ENCODE data around the gene PLEKHA7. TPM values are rescaled to one million over a fixed set of nuclear protein-coding genes. Genes with fewer than 3 reads are reported as not detected.
"Not testable (repeated sequence)": the region's sequence is repeated elsewhere in the genome, so short reads cannot be mapped to it uniquely, and the experiment has no call there.

The PLEKHA7 gene
- total RNA-seq, 1 experiment from 2014 or later = not detected

- no peak for DNase-seq
- Histone ChIP-seq H3K27me3 (peaks cover 22% of the 10 kb centered on the region), H3K27ac (no peak overlapping the region), H3K4me3 (no peak overlapping the region), H3K4me1 (peaks cover 3% of the 10 kb centered on the region; the same call in 1 of the 2 replicates), H3K36me3 (no peaks in the 10 kb centered on the region), H3K9me3 (replicated peaks) (no peaks in the 10 kb centered on the region)
These were observed 87.2 kb downstream of the PLEKHA7 start for GRCh38 chr11:16926883-16927626.

DNA sequence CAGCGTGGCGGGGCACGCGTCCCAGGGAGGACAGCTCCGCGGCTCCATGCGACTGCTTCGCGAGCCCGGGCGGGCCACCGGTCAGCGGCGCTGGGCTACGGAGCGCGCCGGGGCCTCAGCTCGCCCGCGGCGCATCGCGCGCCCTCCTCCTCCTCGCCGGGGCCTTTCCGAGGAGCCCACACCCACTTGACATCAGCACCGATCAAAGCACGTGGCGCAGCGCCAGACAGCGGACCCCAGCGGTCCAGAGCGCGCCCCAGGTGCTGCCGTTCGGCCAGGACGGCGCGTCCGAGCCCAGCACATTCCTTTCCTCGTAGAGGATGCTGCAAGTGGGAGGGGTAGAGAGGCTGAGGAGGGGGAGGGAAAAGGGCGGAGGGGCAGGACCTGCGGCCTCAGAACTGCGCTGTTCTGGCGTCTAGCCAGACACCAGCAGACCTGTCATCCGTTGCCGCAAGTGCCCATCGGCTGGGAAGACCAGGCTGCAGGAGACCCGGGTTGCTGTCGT is 88.6 kb downstream of the PLEKHA7 start:
- Histone ChIP-seq H3K4me1 (peaks cover 3% of the 10 kb centered on the region; the same call in 1 of the 2 replicates), H3K27ac (no peak overlapping the region), H3K4me3 (no peak overlapping the region; the same call in 1 of the 2 replicates), H3K36me3 (no peaks in the 10 kb centered on the region), H3K27me3 (peaks cover 22% of the 10 kb centered on the region), H3K9me3 (replicated peaks) (no peaks in the 10 kb centered on the region)
- DNase-seq = no peak

DNA sequence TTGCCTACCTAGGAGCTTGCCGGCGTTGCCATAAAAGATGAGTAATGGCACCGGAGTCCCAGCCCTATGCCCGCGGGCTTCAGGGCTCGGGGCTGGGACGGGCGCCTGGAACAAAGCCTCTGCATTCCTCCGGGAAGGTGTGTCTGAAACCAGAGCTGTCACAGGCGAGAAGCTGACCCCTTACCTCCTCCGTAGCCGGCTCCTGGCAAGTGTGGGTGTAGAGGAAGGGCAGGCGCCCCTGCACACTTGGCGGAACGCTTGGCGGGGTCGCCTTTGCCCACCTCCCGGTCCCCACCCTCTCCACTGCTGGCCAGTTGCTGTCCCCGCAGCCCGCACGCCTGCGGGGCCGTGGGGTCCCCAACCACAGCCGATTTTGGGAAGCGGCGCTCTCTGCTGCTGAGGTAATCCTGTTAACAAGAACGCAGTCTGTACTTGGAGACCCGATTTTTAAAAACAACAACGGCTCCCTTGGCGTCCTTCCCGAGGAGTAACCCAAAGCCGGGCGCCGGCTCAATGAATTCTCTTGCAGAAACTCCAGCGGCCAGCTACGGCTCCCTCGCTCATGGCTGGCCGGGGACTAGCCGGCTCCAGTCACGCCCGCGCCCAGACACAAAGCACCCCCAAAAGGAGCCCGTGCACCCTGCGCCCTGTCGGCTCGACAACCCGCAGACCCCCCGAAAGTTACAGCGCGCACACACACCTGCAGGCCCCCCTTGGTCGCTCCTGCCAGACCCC is 89.2 kb downstream of the PLEKHA7 start:
- no peaks in the 10 kb centered on the region for H3K36me3 ChIP-seq
- DNase-seq = peak; percentile 37 to 48
- peaks cover 28% of the 10 kb centered on the region for H3K27me3 ChIP-seq
- peak overlapping the region; percentile 37 for H3K4me3 ChIP-seq
- H3K9me3 ChIP-seq (replicated peaks) = no peaks in the 10 kb centered on the region
- no peak overlapping the region for H3K27ac ChIP-seq
- peaks cover 3% of the 10 kb centered on the region; the same call in 1 of the 2 replicates for H3K4me1 ChIP-seq

DNA sequence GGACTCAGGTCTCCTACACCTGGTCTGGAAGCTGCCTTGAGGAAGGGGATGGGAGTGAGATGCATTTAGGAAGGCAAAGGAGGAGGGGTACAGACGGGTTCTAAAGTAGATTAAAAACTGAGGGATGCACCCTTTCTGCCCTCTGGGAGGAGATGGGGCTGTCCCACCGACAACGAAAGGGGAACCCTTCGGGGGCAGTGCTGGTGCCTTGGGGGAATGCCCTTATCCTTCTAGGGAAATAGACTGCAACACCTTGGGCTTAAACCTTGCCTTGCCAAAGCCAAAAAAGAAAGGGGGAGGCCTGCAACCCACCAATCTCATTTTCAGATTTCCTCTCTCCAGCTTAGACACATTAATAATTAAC is 89.8 kb downstream of the PLEKHA7 start:
- Histone ChIP-seq H3K4me1 (peaks cover 3% of the 10 kb centered on the region; the same call in 1 of the 2 replicates), H3K9me3 (replicated peaks) (no peaks in the 10 kb centered on the region), H3K27me3 (peaks cover 28% of the 10 kb centered on the region), H3K27ac (no peak overlapping the region), H3K36me3 (no peaks in the 10 kb centered on the region), H3K4me3 (no peak overlapping the region)
- no peak for DNase-seq

DNA sequence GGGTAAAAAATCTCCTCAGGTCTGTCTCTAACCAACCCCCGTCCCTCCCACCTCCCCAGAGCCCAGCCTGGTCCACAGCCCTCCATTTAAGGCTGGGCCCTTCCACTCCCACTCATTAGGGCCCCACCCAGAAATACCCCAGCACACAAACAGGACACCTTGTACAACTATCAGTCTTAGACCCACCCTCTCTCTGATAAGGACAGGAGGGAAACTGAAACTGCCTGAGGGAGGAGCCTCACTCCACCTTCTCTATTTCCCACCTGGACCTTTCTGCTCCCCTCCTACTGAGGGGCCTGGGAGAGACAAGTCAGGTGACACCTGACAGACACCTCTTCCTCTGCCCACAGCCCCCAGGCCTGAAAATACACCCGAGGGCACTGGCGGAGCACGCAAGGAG is 90.2 kb downstream of the PLEKHA7 start:
- H3K4me1 ChIP-seq = peaks cover 3% of the 10 kb centered on the region; the same call in 1 of the 2 replicates
- peaks cover 28% of the 10 kb centered on the region for H3K27me3 ChIP-seq

DNA sequence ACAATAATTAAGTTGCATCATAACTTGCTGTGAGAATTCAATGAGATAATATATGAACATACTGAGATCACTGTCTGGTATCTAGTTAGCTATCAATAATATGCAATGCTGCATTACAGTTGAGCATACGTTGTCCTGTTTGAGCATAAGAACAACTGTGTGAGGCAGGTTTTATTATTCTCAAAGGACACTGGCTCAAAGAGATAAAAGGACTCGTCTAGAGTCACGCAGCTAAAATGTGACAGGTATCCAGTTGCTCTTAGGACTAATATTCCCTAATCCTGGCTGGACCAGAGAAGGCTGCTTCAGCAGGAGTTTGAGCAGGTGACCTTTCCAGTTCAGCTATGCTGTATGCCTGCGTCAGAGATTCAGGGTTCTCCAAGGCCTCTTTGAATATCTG is 92.5 kb downstream of the PLEKHA7 start:
- Histone ChIP-seq H3K9me3 (replicated peaks) (no peaks in the 10 kb centered on the region), H3K27me3 (peaks cover 22% of the 10 kb centered on the region), H3K36me3 (no peaks in the 10 kb centered on the region), H3K4me1 (peaks cover 3% of the 10 kb centered on the region; the same call in 1 of the 2 replicates), H3K4me3 (no peak overlapping the region), H3K27ac (no peak overlapping the region)
- no peak for DNase-seq

More for the DNA sequence above, 90.2 kb downstream of the PLEKHA7 start:
- Histone ChIP-seq H3K4me3 (no peak overlapping the region), H3K36me3 (no peaks in the 10 kb centered on the region), H3K9me3 (replicated peaks) (no peaks in the 10 kb centered on the region), H3K27ac (no peak overlapping the region)
- no peak for DNase-seq

- Histone ChIP-seq H3K9me3 (replicated peaks) (0 out of 2 replicates have a peak, but pooled peaks cover 3% of the 10 kb centered on the region), H3K4me1 (peaks cover 3% of the 10 kb centered on the region; the same call in 1 of the 2 replicates), H3K36me3 (no peaks in the 10 kb centered on the region), H3K27me3 (peaks cover 22% of the 10 kb centered on the region), H3K27ac (no peak overlapping the region), H3K4me3 (no peak overlapping the region)
- no peak for DNase-seq
These were observed 93.2 kb downstream of the PLEKHA7 start for GRCh38 chr11:16921019-16921418.

DNA sequence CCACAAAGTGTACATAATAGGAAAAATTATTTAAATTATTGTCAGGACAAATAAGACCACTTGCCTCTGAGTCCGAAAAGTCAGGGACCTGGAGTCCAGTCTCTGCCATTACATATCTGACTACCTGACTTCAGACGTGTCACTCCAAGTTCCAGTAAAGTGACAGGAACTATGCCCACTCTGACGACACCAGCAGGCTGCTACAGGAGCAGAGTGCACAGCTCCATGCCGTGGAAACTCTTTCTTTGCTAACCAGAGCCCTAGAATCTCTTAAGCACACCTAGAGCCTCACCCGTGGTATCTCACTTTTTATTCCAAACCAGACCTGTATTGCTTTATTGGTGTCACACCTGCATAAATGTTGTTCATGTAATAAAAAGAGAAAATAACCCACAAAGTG is 93.7 kb downstream of the PLEKHA7 start:
- Histone ChIP-seq H3K27ac (no peak overlapping the region), H3K9me3 (replicated peaks) (0 out of 2 replicates have a peak, but pooled peaks cover 4% of the 10 kb centered on the region), H3K4me3 (no peak overlapping the region), H3K4me1 (peaks cover 3% of the 10 kb centered on the region; the same call in 1 of the 2 replicates), H3K27me3 (peaks cover 22% of the 10 kb centered on the region), H3K36me3 (no peaks in the 10 kb centered on the region)
- DNase-seq = no peak

DNA sequence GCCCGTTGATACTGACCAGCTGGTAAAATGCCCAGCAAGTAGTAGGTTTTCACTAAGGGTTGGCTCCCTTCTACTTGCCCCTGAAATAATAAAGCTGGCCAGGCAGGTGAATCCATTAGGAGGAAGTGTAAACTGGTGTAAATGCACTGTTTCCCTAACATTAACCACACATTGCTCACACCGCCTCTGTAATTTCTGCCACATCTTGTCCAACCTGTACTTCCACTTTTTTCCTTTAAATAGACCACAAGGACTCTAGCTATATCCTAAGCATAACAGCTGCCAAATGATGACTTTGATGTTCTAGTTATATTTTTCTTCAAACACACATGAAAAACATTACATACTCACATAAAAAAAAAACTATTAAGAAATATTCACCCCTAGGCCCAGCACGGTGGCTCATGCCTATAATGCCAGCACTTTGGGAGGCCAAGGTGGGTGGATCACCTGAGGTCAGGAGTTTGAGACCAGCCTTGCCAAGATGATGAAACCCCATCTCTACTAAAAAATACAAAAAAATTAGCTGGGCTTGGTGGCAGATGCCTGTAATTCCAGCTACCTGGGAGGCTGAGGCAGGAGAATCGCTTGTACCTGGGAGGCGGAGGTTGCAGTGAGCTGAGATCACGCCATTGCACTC is 95.6 kb downstream of the PLEKHA7 start:
- not testable (repeated sequence) for H3K27ac ChIP-seq; H3K36me3 ChIP-seq; DNase-seq; H3K4me3 ChIP-seq; H3K27me3 ChIP-seq; H3K9me3 ChIP-seq (replicated peaks); H3K4me1 ChIP-seq

- Histone ChIP-seq H3K4me1 (no peaks in the 10 kb centered on the region; the same call in 1 of the 2 replicates), H3K9me3 (replicated peaks) (0 out of 2 replicates have a peak, but pooled peaks cover 4% of the 10 kb centered on the region), H3K4me3 (no peak overlapping the region), H3K27me3 (peaks cover 9% of the 10 kb centered on the region; the same call in 1 of the 2 replicates), H3K27ac (no peak overlapping the region), H3K36me3 (no peaks in the 10 kb centered on the region)
- DNase-seq = no peak
These were observed 96.3 kb downstream of the PLEKHA7 start for GRCh38 chr11:16917941-16918340.

- H3K9me3 ChIP-seq (replicated peaks) = 0 out of 2 replicates have a peak, but pooled peaks cover 4% of the 10 kb centered on the region
- H3K36me3 ChIP-seq = no peaks in the 10 kb centered on the region
- H3K4me3 ChIP-seq = no peak overlapping the region
- H3K4me1 ChIP-seq = peaks cover 11% of the 10 kb centered on the region
- peaks cover 4% of the 10 kb centered on the region; the same call in 1 of the 2 replicates for H3K27me3 ChIP-seq
- DNase-seq = peak in 1 of 2 experiments; percentile 44
- no peak overlapping the region for H3K27ac ChIP-seq
These were observed 101.5 kb downstream of the PLEKHA7 start for GRCh38 chr11:16912692-16913111.

- peaks cover 4% of the 10 kb centered on the region; the same call in 1 of the 2 replicates for H3K27me3 ChIP-seq
- DNase-seq = no peak
- no peak overlapping the region for H3K27ac ChIP-seq
These were observed 102.6 kb downstream of the PLEKHA7 start for GRCh38 chr11:16911658-16912057.

GRCh38 chr11:16911186-16911585 is 103.0 kb downstream of the PLEKHA7 start:
- Histone ChIP-seq H3K27ac (no peak overlapping the region), H3K4me3 (no peak overlapping the region), H3K9me3 (replicated peaks) (0 out of 2 replicates have a peak, but pooled peaks cover 3% of the 10 kb centered on the region), H3K27me3 (peaks cover 4% of the 10 kb centered on the region; the same call in 1 of the 2 replicates), H3K4me1 (peaks cover 11% of the 10 kb centered on the region), H3K36me3 (no peaks in the 10 kb centered on the region)
- DNase-seq = peak; percentile 20 to 32

More at GRCh38 chr11:16911658-16912057, 102.6 kb downstream of the PLEKHA7 start:
- peaks cover 11% of the 10 kb centered on the region for H3K4me1 ChIP-seq
- no peaks in the 10 kb centered on the region for H3K36me3 ChIP-seq
- H3K4me3 ChIP-seq = no peak overlapping the region
- H3K9me3 ChIP-seq (replicated peaks) = 0 out of 2 replicates have a peak, but pooled peaks cover 4% of the 10 kb centered on the region

- Histone ChIP-seq H3K4me3 (no peak overlapping the region), H3K4me1 (peaks cover 11% of the 10 kb centered on the region), H3K27me3 (peaks cover 4% of the 10 kb centered on the region; the same call in 1 of the 2 replicates), H3K9me3 (replicated peaks) (no peaks in the 10 kb centered on the region), H3K27ac (no peak overlapping the region), H3K36me3 (no peaks in the 10 kb centered on the region)
- DNase-seq = no peak
These were observed 104.7 kb downstream of the PLEKHA7 start for GRCh38 chr11:16909359-16910035.

Data from SJCRH30 (cell line).